C4-2B (cell line): ENCODE measurements around the gene CDHR3.
"Not testable (repeated sequence)": the region's sequence is repeated elsewhere in the genome, so short reads cannot be mapped to it uniquely, and the experiment has no call there.

Experiments
- H3K27ac ChIP-seq: fragments of 450-650 bp; 2 replicates; pipeline ENCODE4 v1.5.1; 2017
- CTCF ChIP-seq: fragments of 450-650 bp; conservative IDR thresholded peaks from 2 replicates; pipeline ENCODE4 v1.5.1; 2017; ENCODE audit warnings: mild to moderate bottlenecking
- ZFX ChIP-seq: fragments of 450-650 bp; IDR thresholded peaks from 2 replicates; pipeline ENCODE4 v1.6.1; 2017

CDHR3 gene

DNA sequence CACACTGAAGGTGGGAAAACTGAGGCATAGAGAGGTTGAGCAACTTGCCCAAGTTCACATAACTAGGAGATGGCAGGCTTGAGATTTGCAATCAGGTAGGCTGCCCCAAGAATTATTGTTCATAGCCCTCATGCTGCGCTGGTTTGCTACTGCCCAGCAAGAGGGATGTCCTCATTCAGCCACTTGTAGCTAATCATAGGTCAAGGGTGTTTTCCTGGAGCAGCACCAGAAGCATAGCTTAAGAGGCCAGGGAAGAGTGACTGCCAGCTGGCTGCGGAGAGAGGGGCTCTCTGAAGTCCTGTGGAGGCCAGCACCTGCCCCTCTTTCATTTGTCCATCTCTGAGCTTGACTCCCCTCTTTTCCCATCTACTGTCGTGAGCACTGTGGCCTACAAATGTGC is 15.0 kb downstream of the CDHR3 start:
- TF ChIP-seq CTCF (no peak), ZFX (no peak)
- H3K27ac ChIP-seq, result no peak overlapping the region

DNA sequence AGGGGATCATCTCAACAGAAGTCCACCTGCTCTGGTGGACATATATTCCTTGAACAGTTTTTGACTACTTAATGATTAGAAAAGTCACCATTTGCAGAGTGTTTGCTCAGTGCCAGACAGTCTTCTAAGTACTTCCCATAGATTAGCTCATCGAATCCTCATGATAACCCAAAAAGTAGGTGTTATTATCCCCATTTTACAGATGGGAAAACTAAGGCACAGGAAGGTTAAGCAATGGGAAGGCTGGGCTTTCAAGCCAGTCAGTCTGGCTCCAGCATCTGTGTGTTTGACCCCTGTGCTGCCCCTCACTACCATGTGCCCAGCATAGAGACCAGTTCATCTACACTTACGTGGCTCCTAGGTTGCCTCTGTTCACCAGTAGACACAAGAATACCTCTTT is 15.9 kb downstream of the CDHR3 start:
- no peak overlapping the region for H3K27ac ChIP-seq
- no peak for TF ChIP-seq ZFX

DNA sequence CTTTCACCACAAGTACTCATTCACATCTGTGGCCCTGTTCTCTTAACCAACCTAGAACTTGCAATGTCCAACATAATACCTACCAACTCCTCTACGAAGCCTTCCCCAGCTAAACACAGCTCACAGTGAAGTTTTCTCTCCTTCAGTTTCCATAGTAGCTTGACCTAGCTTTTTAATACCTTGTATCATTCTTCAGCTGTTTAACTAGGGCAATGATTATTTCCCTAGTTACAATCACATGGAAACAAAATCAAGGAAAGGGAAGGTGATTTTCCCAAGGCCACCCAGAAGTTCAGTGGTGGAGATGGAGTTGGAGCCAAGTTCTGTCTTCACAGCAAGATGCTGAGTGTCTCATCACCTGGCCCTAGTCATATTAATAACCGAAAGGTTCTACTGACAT is 16.3 kb downstream of the CDHR3 start:
- no peak overlapping the region for H3K27ac ChIP-seq
- TF ChIP-seq CTCF (no peak), ZFX (no peak)

DNA sequence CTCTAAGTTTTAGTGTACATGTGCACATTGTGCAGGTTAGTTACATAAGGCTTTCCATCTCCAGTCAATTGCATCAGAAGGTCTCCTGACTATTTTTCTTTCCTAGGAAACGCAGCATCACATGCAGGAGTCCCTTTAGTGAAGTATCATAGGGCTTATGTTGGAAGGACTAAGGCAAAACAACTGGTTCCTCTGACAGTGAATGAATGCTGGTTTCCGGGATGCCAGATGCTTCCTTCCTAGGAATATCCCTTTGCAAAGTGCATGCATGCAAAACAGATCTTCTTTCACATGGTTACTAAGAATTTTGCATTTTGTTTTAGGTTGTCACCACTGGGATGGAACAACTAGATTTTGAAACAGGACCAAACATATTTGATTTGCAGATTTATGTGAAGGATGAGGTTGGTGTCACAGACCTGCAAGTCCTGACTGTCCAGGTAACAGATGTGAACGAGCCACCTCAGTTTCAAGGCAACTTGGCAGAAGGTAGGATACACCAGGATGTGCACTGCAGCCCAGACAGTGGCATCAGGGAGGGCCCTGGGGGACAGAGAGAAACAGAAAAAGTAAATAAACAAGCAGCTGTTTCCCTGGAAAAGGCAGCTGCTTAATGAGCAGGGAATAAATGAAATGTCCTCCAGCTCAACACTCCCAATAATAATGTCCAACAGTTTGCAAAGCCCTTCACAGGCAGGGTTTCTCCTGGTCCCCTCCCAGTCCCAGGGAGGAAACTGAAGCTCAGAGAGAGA is 17.8 kb downstream of the CDHR3 start:
- TF ChIP-seq ZFX, result no peak
- no peak for TF ChIP-seq CTCF
- no peak overlapping the region for H3K27ac ChIP-seq

DNA sequence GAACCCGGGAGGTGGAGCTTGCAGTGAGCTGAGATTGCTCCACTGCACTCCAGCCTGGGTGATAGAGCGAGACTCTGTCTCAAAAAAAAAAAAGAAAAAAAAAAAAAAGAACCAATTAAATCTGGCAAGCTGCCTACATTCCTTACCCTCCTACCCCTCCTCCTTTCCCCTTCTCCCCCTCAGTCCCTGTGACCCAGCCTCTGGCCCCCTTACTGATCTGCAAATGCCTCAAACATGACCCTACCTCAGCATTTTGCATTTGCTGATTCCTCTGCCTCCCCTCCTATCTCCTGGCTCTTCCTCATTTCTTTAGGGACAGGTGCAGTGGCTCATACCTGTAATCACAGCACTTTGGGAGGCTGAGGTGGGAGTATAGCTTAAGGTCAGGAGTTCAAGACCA is 19.3 kb downstream of the CDHR3 start:
- no peak overlapping the region for H3K27ac ChIP-seq
- no peak for TF ChIP-seq CTCF
- no peak for TF ChIP-seq ZFX

- not testable (repeated sequence) for H3K27ac ChIP-seq
These were observed 21.7 kb downstream of the CDHR3 start for GRCh38 chr7:105984808-105985207.

GRCh38 chr7:105985229-105985628 is 22.2 kb downstream of the CDHR3 start:
- TF ChIP-seq ZFX (no peak), CTCF (no peak)

GRCh38 chr7:105985672-105986215 is 22.7 kb downstream of the CDHR3 start:
- H3K27ac ChIP-seq, result no peak overlapping the region
- TF ChIP-seq ZFX, result no peak
- TF ChIP-seq CTCF, result no peak

More at GRCh38 chr7:105985229-105985628, 22.2 kb downstream of the CDHR3 start:
- H3K27ac ChIP-seq, result no peak overlapping the region
